ENCODE data around the gene PRM2.

The PRM2 gene

DNA sequence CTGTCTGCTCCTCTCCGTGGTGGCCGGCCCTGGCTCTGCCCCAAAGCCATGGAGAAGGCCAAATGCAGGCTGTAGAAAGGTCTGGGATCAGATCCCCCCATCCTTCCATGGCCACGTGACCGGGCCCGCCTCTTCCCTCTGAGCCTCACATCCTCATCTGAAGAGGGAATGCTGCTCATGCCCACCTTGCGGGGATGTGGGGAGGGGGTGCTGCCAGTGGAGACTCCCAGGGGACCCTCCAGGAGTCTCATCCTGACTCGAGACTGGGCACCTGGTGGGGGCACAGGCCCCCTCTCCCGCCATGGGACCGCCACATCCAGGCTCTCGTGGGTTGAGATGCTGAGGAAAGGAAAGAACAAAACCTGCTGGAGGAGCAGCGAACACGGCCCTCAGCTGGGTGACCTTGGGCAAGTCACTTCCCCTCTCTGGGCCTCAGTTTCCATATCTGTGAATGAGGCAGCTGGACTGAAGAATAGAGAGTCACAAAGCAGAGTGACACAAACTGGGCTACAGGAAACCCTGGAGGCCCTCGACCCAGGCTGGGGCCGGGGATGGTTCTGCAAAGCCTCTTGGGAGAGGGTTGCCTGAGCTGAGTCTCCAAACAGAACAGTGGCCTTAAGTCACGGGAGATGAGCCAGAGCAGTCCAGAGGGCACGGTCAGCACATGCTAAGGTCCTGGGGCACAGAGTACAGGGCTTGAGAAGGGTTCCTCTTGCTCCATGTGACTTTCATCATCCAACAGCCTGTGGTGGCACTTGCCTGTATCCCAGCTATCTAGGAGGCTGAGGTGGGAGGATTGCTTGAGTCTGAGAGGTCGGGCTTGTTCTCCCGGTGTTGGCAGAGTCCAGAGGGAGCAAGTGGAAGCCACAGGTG is 50.4 kb downstream of the PRM2 start:
- no peak for DNase-seq (ENCODE audit: low read depth)
